ENCODE measurements around the gene STPG1.
A peak's percentile ranks its signal among the peaks of the same experiment; 100 is the strongest.

The STPG1 gene

GRCh38 chr1:24321697-24322469 lies 91.7 kb downstream of the STPG1 start (continued):
- no peak for TF ChIP-seq ZNF362 (tag by site-specific recombination; IDR thresholded peaks at IDR 0.05)
- peak; percentile 40; the same call in 1 of the 2 replicates for TF ChIP-seq HOXD13 (CRISPR knock-in tag; IDR thresholded peaks at IDR 0.05; ENCODE audit: borderline replicate concordance)
- TF ChIP-seq PRDM2 (tag by site-specific recombination; IDR thresholded peaks at IDR 0.05; ENCODE audit: borderline replicate concordance), result no peak
- no peak for TF ChIP-seq SP3 (tag by site-specific recombination; IDR thresholded peaks at IDR 0.05)
- peak; percentile 68 for TF ChIP-seq ZSCAN30 (tag by site-specific recombination; IDR thresholded peaks at IDR 0.05)
- no peak for TF ChIP-seq ZNF645 (tag by site-specific recombination; IDR thresholded peaks at IDR 0.05)
- TF ChIP-seq ZSCAN5A (tag by site-specific recombination; IDR thresholded peaks at IDR 0.05), result peak; percentile 47; the same call in 1 of the 2 replicates
- peak; percentile 96 for TF ChIP-seq ZNF423 (tag by site-specific recombination; IDR thresholded peaks at IDR 0.05)
- no peak for TF ChIP-seq ZNF19 (tag by site-specific recombination; IDR thresholded peaks at IDR 0.05; ENCODE audit: low read depth)
- no peak for TF ChIP-seq ZNF48 (tag by site-specific recombination; IDR thresholded peaks at IDR 0.05)
- peak; percentile 65 for TF ChIP-seq ZNF324 (tag by site-specific recombination; IDR thresholded peaks at IDR 0.05)
- no peak for TF ChIP-seq ZNF239 (tag by site-specific recombination; IDR thresholded peaks at IDR 0.05)
- peak; percentile 87 for TF ChIP-seq GLIS2 (tag by site-specific recombination; IDR thresholded peaks at IDR 0.05)
- TF ChIP-seq ZNF658 (tag by site-specific recombination; IDR thresholded peaks at IDR 0.05), result no peak
- TF ChIP-seq ZBTB21 (tag by site-specific recombination; IDR thresholded peaks at IDR 0.05), result peak; percentile 62; the same call in 1 of the 2 replicates
- no peak for TF ChIP-seq ZNF223 (tag by site-specific recombination; IDR thresholded peaks at IDR 0.05)
- peak; percentile 9; the same call in 1 of the 2 replicates for TF ChIP-seq ZNF449 (tag by site-specific recombination; IDR thresholded peaks at IDR 0.05)
- TF ChIP-seq ZNF707 (tag by site-specific recombination; IDR thresholded peaks at IDR 0.05), result no peak
- TF ChIP-seq ZSCAN23 (tag by site-specific recombination; IDR thresholded peaks at IDR 0.05), result no peak
- TF ChIP-seq ZNF133 (tag by site-specific recombination; IDR thresholded peaks at IDR 0.05), result no peak
- peak; percentile 66 for TF ChIP-seq CTCF (tag by site-specific recombination; IDR thresholded peaks at IDR 0.05)
- no peak for TF ChIP-seq HOXA7 (CRISPR knock-in tag; IDR thresholded peaks at IDR 0.05; ENCODE audit: borderline replicate concordance)
- TF ChIP-seq ZNF169 (tag by site-specific recombination; IDR thresholded peaks at IDR 0.05), result no peak
- TF ChIP-seq, protein P1, sequence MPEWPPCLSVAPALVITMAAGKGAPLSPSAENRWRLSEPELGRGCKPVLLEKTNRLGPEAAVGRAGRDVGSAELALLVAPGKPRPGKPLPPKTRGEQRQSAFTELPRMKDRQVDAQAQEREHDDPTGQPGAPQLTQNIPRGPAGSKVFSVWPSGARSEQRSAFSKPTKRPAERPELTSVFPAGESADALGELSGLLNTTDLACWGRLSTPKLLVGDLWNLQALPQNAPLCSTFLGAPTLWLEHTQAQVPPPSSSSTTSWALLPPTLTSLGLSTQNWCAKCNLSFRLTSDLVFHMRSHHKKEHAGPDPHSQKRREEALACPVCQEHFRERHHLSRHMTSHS (tag by site-specific recombination; IDR thresholded peaks at IDR 0.05), result 0 out of 2 replicates have a peak, but pooled peaks have one; percentile 31
- peak; percentile 64 for TF ChIP-seq KLF16 (tag by site-specific recombination; IDR thresholded peaks at IDR 0.05)
- peak; percentile 99 for TF ChIP-seq ZFP69B (tag by site-specific recombination; IDR thresholded peaks at IDR 0.05)

Data from HEK293 (cell line).